ENCODE measurements around the gene ABHD14A.

DNA sequence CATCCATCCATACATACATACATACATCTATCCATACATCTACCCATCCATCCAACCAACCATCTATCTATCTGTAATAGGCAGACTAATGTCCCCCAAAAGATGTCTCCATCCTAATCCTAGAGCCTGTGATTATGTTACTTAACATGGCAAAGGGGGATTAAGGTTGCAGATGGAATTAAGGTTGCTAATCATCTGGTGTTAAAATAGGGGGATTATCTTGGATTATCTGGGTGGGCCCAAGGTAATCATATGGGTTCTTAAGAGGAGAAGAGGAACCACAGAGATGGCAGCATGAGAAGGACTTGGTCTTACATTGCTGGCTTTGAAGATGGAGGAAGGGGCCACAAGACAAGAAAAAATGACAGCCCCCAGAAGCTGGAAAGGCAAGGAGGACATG is 35.6 kb downstream of the ABHD14A start:
- TF ChIP-seq POLR2AphosphoS5 (IDR thresholded peaks at IDR 0.05; ENCODE audit: borderline replicate concordance, low read depth, low read length) (no peak), FOXP2 (optimal IDR thresholded peaks at IDR 0.05; ENCODE audit: control extremely low read depth, extremely low read length, insufficient read depth) (no peak), EZH2 (IDR thresholded peaks at IDR 0.05) (no peak)

Measured in SK-N-MC (cell line).